HG02678 (cell line): ENCODE results near the gene MICALL1.
"Not testable (repeated sequence)": the region's sequence is repeated elsewhere in the genome, so short reads cannot be mapped to it uniquely, and the experiment has no call there.

Source experiments
- ATAC-seq: cut with Tn5 transposase; IDR thresholded peaks from one replicate; pipeline ENCODE4 v1.9.1; 2021; ENCODE audit warnings: mild to moderate bottlenecking, moderate library complexity; ENCODE audit not compliant: unreplicated experiment

MICALL1 gene

GRCh38 chr22:37957232-37957631, 51.1 kb downstream of the MICALL1 start:
- ATAC-seq = no peak

DNA sequence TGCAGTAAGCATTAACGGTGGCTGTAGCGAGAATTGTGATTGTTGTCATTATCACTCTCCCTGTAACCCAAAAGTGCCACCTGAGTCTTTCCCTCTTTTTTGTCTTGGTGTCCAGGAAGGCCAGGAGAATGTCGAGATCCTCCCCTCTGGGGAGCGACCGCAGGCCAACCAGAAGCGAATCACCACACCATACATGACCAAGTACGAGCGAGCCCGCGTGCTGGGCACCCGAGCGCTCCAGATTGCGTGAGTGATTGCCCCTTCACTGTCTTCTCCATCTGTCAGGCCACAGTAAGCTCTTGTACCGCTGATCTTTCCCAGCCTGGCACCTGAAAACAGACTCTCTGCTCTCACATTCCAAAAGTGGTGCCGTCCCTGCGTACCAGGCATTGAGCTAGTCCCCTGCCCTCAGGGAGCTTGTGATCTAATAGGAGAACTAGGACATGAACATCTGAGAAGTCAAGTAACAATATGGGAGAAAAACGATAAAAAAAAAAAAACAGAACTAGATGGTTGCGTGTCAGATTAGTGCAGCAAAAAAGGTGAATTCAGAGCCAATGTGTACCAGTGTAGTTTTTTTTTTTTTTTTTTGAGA, 53.2 kb downstream of the MICALL1 start:
- no peak for ATAC-seq

GRCh38 chr22:37961062-37961461, 55.0 kb downstream of the MICALL1 start:
- no peak for ATAC-seq

DNA sequence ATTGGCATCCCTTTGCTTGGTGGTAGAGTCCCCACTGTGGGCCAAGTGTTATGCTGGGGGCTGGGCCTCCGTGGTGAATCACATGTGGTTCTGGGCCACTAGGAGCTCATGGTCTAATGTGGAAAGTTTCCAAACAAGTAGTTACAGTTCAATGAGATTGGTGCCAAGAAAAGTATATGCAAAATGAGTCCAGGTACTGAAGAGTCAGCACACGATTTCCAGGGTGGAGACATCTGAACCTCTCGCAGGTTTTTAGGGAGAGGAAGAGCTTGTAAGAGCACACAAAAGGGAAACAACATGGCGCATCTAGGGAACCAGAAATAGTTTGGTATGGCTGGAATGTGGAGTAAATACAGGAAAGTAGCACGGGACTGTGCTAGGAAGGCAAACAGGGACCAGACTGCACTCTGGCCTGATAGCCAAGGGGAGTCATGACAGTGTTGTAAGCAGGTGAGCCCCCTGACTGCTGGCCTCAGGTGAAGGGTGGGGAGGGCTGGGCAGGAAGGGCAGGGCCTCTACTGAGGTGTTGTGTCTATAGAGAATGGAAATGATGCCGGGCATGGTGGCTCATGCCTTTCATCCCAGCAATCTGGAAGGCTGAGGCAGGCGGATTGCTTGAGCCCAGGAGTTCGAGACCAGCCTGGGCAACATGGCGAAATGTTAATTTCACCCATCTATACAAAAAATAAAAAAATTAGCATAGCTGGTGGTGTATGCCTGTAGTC, 60.0 kb downstream of the MICALL1 start:
- ATAC-seq = no peak

GRCh38 chr22:37967147-37967546, 61.0 kb downstream of the MICALL1 start:
- no peak for ATAC-seq

DNA sequence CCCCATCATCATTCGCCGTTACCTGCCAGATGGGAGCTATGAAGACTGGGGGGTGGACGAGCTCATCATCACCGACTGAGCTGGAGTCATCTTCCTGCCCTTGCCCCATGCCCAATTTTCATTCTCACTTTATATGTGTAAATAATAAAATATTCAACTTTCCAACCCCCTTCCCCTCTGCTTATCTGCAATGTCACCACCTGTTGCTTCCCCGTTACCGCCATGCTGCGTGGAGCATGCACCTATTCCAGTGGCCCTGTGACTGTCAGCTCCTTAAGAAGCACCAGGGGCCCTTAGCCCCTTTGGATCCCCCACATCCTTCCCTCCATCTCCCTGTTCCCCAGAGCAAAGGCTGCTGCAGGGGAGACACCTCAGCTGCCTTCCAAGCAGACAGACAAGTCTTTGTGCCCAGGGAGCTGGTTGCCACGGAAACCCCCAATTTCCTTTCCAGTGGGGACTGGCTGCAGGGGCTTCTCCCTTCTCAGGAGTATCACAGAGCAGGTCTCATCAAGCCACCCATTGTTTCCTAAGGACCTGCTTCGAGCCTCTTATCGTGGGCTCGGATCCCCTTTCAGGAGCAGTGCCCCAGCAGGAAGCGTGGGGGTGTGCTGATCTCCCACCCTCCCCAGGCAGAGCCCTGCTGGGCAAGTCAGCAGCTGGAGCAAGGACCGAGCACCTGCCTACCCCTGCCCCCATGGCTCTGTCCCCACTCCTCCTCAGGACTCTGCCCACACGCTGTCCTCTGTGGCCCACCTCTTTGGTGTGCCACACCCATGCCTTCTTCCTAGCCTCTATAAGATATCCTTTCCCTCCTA, 61.7 kb downstream of the MICALL1 start:
- no peak for ATAC-seq

- ATAC-seq = no peak
Measured at GRCh38 chr22:37968452-37969251, 62.6 kb downstream of the MICALL1 start.

DNA sequence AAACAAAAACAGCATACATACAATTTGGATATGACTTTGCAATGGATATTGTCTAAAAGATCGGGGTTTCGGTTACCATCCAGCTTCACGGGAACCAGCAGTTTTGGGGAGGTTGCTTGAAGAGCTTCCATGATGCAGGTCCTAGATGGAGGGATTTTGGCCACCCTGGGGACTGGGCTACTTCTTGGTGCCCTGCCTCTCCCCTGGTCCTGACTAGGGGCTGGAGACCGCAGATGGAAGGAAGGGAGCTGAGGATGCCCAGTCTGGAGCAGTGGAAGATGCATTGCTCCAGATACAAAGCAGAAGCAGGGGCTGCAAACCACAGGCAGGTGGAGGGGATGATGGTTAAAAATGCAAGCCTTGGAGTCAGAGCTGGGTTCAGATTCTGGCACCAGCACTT, 64.8 kb downstream of the MICALL1 start:
- no peak for ATAC-seq

GRCh38 chr22:37971475-37972434, 65.7 kb downstream of the MICALL1 start:
- ATAC-seq = no peak

DNA sequence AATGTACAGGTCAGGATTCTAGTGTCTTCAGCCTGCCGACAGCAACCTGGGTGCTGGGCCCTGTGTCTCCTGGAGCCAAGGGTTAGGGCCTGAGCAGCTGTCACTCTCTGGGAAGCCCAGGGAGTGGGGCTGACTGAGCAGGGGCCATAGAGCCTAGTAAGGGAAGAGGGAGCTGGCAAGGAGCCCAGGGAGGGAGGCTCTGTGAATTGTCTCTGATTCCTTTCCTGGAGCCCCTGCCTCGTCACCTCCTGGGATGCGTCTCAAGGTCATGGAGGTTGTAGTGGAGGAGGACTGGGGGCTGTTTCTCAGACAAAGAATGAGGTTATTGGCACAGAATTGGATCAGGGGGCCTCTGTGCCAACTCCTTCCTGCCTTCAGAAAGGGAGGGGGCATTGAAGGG, 66.4 kb downstream of the MICALL1 start:
- ATAC-seq = no peak

DNA sequence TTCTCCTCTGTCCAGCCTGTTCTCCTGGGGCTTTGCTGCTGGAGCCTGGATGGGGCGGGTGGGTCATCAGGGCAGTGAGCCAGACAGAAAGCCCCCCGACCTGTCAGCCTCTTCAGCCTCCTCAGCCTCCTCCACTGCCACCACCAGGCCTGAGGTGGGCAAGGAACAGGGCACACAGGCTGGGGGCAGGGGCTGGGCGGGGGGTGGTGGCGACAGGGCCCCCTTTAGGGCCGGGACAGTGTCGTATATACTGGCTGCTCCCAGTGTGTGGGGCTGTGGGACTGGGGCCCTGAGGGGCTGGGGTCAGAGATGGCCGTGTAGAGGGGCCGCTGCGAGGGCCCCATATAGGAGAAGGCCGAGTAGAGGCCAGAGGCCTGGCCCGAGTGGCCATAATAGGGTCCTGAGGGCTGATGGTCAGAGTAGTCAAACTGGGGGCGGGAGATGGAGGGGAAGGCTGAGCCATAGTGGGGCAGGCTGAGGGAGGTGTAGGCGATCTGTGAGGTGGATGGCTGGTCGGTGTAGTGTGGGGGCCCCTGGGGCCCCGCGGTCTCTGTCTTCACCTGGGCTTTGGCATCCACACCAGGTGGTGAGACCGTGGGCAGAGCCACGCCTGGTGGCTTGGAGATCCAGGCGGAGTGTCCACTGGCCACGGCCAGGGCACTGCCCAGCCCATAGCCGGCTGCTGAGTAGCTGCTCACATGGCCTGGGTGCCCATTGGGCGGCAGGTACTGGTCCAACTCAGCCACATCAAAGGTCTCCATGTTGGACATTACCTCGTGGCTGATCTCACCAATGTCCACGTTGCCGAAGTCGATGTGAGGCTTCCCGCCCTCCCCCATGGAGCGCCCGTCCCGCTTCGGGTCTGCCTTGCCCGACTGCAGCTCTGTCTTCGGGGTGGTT, 67.4 kb downstream of the MICALL1 start:
- ATAC-seq = no peak

DNA sequence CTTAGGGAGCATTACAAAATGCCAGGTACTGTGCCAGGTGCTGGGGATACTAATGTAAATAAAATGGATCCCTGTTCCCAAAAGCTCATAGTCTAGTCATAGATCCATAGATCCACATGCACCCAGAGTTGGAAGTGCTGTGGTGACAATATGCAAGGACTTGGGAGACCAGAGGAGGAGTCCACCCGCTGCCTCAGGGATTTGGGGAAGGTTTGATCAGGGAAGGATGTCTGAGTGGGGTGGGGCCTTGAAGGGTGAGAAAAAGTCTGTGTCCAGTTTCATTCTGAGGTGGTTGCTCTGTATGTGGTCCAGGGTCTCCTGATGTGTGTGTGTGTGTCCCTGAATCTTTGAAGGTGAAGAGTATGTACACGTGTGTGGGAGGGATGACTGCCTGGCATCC, 69.1 kb downstream of the MICALL1 start:
- ATAC-seq = no peak

GRCh38 chr22:37976022-37976421, 69.9 kb downstream of the MICALL1 start:
- ATAC-seq = not testable (repeated sequence)

DNA sequence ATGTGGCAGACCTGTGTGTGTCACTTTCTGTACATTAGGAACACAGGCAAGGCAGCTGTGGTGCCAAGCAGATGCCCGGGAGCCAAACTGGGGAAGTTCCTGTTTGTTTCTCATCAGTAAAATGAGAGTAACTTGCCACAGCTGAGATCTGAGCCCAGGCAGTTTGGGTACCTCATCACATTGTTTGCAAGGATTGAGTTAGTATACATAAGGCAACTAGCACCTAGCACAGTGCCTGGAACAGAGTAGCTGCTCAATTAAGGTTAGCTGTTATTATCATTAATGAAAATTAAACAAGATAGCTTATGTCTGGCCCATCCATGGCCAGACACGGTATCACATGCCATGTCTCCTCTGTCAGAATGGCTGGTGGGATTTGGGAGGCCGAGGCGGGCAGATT, 70.5 kb downstream of the MICALL1 start:
- no peak for ATAC-seq

DNA sequence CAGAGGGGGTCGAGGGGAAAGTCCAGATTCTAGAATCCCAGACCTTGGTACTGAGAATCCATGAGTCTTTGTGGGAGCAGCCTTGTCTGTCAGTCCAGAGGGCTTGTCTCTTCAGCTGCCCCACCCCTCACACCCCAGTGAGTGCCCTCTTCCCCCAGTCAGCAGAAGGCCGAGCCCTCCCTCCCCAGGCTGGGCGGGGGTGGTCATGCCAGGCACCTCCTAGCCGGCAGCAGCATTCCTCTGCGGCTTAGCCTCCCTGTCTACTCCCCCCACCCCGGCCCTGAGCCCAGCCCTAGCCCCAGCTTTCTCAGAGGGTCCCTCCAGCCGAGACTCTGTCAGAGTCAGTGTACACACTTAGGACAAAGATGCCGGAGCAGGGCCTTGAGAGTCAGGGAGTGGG, 73.7 kb downstream of the MICALL1 start:
- no peak for ATAC-seq

DNA sequence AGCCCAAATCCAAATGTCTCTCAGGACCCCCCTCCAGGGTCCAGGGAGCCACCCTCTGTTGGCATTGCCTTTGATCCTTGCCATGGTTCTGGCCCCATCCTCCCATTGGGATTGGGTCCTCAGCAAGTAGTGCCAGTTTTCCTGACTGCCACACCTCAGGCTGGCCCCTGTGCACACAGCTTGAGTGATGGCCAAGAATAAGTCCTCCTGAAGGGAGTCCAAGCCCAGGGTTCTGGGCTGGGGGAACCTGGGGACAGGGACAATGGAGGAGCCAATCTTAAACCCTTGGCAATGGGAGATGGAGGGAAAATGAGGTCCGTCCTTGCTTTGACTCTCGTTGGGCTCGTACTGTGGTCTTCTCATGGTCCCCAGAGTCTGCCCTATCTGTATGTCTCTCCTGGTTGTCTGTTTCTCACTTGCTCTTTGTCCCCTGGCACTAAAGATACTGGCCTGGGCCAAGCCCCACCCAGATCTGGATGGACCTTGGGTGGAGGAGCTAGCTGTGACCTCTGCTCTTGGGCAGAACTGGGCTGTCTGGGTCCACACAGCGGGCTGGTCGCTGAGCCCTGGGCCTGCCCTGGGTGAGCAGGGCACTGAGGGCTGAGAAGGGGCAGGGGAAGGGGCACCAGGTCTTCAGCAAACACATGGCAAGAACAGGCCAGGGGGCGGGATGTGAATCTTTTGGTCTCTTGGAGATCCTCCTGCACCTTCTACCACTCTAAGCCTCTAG, 75.3 kb downstream of the MICALL1 start:
- ATAC-seq = no peak

DNA sequence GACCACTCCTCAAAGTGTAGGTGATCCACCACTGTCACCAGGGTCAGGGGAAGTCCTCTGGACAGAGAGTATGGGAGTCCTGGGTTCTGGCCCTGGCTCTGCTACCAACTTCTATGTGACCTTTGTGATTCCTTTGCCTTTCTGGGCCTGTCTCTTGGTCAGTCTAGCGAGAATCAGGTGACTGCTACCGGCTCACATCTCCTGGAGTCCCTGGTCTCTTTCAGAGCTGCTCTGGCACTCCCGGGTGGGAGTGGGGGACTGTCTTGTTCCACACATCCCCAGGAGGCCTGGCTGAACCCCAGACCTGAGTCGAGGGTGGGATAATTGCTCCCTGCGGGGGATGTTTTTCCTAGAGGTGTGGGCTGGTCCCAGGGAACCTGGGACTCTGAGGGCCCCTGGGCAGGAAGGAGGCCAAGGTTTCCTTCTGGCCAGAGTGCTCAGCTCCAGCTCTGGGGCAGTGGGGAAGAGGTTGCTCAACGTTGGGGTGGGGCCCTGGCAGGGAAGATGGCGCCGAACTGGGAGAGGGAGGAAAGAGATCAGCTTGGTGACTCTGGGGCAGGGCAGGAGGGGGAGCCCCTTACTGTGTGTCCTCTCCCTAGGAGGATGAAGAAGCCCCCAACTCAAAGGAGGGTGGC, 76.2 kb downstream of the MICALL1 start:
- ATAC-seq = no peak
